ENCODE data around the gene UPK3A.
A peak's percentile ranks its signal among the peaks of the same experiment; 100 is the strongest.

Gene UPK3A

DNA sequence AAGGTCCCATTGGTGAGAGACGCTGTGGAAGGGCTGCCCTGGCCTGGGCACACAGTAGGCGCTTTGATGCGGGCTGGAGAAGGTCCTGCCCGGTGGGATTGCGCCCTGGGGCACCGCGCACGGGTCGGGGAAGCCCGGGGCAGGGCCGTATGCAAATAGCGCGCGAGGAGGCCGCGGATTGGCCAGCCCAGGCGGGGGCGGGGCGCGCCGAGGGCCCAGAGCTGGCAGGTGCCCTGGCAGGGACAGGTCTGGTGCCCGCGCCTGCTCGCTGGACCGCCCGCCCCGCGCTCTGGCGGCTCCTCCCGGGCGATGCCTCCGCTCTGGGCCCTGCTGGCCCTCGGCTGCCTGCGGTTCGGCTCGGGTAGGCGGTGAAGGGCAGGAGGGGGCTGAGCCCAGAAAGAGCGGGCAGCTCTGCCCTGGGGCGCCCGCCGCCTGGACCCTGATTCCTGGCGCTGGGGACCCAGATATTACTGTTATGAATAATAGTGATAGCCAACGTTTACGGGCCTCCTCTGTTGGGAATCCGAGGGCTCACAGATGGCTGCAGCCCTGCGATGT, at the start of gene UPK3A:
Gene UPK3A, plus strand, starts transcription at position 245 of the 558 bp plus-strand sequence. Its CDS starts 65 bp downstream, at position 310.
- DNase-seq (ENCODE audit: low spot score) = peak; percentile 56

DNA sequence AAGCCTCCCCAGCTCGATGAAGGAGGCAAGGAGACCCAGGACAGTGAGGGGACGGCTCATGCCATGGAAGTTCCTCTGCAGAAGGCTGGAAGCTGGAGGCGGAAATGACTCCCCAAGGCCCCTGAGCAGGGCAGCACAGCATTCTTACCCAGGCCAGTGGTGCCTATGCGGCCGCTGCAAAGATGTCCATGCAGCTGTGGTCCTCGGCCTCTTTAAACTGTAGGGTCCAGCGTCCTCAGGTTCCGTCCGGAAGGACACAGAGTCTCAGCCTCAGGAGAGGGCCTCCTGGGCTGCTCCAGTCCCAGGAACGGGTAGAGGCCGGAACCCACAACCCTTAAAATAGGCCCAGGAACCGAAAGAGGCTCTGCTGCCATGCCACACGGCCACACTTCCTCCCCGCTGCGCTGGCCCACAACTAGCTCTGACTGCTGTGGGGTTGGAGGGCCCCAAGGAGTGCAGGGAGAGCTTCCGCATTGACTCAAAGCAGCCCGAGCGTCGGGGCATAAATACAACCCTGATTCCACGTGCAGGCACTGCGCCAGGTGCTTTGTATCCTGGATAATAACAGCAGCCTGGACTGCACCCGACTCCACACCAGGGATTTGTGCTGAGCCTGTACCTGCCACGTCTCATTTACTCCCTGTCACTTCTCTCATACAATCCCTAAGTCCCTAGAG, 49.5 kb upstream of the UPK3A start:
- DNase-seq (ENCODE audit: low spot score) = no peak

DNA sequence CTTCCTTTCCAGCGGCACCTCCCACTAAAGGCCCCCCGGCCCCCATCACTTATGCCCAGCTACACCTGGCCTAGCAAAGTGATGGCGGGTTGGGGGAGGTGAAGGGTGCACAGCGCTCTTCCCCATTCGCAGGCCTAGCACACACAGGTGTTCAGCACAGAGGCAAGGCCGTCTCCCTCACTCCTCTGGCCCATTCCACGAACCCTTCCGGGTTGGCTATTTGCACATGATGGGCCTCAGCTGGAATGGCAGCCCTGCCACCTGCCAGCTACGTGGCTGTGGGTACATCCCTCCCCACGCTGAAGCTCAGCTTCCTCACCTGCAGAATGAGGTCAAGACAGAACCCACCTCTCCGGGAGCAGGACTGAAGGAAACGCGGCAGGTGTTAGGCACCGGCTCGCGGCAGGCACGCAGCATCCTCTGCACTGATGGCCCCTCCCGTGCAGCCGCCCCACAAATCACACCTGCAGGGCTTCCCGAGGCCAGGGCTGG, 48.9 kb upstream of the UPK3A start:
- DNase-seq (ENCODE audit: low spot score) = no peak

DNA sequence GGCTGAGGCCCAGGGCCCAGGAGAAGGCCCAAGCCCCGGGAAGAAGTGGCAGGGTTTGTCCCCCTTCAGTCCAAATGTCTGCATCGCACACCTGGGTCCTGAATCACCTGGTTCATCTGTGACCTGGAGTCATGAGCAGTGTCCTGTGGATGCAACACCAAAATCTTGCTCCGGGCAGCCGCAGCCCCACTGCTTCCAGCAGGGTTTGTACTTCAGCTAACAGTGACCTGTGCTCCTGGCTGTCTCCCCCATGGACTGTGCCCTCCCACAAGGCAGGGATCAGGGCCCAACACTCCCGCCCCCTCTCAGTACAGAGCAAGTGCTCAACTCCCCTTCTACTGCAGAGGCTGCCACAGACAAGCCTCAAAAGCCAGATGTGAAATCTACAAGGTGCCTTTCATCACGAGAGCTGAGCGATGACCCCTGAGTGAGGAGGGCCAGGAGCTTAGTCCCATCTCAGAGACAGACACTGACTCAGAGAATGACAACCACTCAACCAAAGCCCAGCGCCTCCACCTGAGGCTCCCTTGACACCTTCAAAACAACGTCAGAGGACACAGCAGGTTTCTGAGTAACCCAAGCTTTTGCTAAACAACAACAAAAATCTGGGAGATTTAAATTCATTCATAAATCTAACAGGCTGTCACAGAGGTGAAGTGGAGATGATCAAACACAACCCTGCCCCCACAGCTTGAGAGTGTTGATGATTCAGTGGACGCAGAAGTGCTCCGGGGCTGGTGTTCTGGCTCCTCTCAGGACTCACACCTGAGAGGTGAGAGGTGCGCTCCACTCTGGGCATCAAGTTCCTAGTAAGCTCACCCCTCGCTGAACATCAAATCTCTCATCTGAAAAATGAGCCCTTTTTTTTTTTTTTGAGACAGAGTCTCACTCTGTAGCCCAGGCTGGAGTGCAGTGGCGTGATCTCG, 47.4 kb upstream of the UPK3A start:
- no peak for DNase-seq (ENCODE audit: low spot score)

DNA sequence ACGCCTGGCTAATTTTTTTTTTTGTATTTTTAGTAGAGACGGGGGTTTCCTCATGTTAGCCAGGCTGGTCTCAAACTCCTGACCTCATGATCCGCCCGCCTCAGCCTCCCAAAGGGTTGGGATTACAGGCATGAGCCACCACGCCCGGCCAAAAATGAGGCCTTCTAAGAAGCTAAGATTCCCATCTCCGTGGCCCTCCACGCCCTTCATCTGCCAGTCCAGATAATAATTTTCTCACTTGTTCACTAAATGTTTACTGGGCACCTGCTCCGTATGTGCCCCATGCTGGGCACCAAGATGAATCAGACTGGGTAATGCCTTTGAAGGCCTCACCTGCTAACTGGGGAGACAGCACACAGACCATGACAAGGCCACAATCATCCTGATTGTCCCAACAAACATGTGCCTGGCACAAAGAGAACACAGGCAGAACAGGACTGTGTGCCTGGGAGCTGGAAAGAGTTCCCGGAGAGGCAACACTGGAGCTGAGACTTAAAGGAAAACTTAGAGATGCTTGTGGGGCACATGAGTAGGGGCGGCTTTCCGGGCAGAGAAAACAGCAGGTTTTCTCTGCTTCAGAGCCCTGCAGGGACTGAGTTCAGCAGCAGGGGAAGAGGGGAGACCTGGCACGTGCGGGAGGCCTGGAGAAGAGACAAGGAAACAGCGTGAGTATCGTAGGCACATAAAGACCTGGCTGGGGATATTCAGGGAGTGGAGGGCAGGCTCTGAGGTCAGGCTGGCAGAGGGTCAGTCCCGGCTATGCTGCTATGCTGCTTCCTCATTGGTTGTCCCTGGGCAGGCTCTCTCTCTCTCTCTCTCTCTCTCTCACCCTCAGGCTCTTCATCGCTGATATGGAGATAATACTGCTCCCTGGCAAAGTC, 46.4 kb upstream of the UPK3A start:
- no peak for DNase-seq (ENCODE audit: low spot score)

DNA sequence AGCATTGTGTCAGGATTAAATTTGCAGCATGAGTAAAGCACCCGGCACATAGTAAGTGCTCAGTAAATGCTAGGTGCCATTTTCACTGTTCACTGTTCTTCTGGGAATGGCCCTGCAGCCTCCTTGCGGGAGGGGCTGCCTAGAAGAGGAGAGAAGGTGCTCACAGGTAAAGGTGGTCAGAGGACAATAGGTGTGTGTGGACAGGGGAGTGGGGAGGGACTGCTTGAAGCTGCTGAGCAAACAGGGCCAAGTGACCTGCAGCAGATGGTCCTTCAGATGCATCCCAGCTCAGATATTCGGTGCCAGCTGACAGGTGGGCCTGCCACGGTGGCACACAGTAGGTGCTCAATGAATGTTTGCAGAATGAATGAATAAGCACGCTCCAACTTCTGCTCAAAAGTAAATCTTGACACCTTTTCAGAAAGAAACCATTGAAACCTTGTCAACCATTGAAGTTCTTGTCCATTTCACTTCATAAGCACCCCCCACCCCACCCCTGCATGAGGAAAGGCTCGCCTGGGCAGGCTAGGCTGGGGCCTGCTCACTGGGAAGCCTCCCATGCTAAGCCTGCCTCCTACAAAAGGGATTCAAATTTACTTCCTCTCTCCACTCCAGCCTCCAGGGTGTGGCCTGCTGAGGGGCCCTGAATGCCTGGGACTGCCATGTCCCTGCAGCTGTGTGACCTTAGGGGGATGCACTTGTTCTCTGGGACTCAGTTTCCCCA, 45.6 kb upstream of the UPK3A start:
- no peak for DNase-seq (ENCODE audit: low spot score)

DNA sequence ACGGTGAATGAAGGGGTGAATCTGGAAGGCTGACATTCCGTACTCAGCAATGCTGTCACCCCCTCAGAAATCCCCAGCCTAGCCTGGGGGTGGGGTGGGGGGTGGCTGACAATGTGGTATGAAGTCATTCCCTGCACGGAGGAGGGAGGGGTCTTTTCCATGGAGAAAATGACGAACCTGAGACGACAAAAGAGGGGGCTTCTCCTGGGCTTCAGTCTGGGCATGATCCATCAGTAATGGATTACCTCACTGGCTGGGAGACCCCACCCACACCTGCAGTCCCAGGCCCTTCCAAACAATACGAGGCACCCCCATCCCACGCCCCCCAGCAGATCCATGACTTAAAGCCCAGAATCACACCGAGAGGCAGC, 45.1 kb upstream of the UPK3A start:
- no peak for DNase-seq (ENCODE audit: low spot score)

DNA sequence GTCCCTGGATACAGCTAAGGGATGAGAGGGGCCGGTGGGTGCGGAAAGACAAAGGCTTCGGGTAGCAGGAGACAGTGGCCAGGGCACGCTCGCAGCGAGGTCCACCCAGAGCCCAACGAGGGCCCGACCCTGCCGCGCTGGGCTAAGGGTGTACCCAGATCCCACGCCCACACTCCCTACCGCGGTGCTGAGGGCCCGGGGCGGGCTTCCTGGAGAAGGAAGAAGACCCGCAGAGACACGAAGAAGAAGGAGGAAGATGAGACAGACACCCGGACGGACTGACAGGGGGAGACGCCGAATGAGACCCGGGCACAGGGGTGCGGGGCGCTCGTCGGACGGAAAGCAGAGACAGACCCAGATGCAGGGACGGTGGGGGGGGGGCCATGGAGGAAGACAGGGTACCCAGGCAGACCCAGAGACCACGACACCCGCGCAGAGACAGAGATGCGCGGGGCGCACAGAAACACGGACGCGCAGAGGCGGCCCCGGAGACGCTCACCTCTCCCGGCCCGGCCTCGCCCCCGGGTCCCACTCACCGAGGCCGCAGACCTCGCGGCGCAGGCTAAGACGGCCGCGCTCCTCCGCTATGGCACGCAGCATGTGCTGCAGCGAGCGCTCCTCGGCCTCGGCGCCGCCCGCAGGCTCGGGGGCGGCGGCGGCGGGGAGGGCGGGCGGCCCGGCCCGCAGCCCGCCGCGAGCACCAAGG, 44.5 kb upstream of the UPK3A start:
- no peak for DNase-seq (ENCODE audit: low spot score)

DNA sequence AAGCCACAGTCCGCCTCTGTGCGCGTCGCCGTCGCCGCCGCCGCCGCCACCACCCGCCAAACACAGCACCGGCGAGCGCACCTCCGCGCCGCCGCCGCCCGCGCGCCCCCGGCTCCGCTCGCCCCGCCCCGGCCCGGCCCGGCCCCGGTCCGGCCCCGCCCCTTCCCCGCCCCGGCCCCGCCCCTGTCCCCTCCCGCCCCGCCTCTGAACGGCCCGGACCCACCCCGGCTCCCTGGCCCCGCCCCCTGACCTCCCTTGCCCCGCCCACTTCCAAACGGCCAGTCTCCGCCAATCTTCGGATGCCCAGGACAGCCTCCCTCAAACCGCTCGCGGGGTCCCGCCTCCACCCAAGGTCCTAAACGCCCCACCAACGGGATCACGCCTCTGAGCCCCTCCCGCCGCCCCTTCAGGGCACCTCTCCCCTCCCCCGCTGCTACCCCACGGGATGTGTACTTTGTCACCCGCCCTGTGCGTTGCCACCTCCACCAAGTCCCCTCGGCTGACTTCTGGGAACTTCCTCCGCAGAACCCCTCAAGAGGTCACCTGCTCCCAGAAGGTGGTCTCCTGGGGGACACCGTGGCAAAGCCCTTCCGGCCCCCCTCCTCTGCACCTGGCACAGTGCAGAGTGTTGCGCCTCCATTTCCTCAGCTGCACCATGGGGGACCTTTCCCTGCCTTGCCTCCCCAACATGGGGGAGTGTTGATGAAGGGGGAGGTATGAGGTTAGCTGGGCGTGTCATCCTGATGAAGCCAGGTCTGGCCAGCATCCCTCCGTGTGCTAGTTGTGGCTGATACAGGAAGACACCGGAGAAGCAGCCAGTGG, 43.7 kb upstream of the UPK3A start, which contains the start of gene KIAA0930:
Gene KIAA0930, minus strand, starts transcription at position 85 of the 822 bp plus-strand sequence. CDS start 191 bp downstream, outside the sequence.
- DNase-seq (ENCODE audit: low spot score) = peak; percentile 74

DNA sequence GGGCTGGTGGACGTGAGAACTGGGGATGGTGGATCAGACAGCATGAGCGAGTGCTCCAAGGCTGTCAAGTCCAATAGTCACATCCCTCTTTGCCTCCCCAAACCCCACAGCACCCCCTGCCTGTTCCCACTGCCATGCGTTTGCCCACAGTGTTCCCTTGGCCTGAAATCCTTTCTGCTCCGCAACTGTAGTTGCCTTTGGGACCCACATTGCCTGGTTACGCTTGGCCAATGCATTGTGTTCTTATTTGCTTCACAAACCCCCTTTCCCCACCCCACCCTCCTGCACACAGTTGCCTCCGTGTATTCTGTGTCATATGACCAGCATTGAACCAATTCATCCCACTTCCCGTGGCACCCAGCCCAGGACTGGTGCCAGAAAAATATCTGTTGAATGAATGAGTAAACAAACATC, 42.0 kb upstream of the UPK3A start:
- DNase-seq (ENCODE audit: low spot score) = peak; percentile 36

DNA sequence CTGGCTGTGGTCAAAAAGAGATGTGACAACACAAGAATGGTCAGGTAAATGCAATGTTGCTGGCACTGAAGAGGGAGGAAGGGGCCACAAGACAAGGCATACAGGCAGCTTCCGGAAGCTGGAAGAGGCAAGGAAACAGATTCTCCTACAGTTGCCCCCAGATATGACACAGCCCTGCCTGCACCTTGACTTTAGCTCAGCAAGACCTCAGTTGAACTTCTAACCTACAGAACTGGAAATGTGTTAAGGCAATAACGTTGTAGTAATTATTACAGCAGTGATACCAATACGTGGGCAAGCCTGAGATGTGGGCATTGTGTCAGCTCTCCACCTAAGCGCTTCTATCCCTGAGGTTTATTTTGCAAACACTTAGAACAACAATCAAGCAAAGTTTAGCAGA, 39.8 kb upstream of the UPK3A start:
- no peak for DNase-seq (ENCODE audit: low spot score)

DNA sequence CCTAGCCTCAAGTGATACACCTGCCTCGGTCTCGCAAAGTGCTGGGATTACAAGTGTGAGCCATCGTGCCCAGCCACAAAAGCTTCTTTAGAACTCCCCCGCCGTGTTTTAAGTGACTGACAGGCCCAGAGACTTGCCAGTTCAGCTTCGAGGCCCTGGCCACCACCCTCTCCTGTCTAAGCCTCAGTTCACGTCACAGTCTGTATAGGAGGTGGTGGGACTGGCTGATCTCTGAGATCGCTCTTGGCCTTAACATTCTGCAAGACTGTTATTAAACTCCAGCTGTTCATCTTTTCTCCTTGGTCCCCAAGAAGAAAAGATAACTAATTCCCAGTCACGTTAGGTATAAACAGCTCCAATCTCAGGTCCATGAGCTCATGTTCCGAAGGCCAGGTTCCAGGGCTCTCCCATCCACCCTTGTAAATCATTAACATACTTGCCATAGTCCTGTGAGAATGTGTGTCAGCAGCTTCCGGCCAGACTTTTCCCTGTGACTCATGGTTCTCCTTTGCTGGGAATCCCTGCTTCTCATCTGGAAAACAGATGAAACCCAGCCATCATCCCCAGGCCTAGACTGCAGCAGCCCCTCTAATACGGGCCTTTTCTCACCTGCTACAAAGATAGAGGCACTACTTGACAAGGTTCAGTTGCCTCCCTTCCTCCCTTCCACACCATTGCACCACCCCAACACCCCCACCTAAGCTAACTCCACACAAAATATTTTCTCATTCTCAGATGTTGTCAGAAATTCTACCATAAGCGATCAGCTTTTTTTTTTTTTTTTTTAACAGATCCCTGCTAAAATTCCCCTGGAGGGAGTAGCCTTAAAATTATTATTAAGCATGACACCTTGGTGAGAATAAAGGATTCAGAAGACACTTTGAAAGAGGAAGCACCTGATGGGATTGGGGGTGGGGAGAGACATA, 38.4 kb upstream of the UPK3A start:
- peak; percentile 41 for DNase-seq (ENCODE audit: low spot score)

DNA sequence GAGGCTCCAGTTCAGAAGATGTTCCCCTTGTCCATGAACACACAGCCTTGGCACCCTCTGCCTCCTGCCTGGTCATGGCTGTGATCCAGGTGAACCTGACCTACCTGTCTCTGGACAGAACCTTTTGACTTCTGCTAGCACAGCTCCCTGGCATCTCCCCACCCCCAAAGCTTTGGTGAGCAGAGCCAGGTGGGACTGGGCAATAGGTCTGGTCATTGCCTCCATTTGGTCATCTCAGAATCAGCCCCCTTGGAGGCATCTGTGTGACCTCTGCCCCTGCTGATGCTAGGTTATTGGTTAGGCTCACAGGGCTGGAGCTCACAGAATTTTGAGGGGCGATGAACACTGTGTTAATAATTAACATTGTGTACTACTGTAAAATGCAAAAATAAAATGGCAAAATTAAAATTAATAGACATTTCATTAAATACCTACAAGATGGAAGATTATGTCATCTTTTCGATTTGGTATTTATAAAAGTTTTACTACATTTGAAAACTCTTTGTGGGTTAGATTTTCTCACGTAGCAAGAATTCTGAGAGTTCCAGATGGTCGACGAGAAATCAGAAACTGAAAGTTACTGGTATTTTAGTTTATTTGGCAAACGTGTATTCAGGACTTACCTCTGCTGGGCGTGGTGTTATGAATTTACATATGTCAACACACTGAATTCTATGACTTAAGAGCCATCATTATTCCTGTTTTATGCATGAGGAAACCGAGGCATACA, 35.8 kb upstream of the UPK3A start:
- DNase-seq (ENCODE audit: low spot score) = no peak

DNA sequence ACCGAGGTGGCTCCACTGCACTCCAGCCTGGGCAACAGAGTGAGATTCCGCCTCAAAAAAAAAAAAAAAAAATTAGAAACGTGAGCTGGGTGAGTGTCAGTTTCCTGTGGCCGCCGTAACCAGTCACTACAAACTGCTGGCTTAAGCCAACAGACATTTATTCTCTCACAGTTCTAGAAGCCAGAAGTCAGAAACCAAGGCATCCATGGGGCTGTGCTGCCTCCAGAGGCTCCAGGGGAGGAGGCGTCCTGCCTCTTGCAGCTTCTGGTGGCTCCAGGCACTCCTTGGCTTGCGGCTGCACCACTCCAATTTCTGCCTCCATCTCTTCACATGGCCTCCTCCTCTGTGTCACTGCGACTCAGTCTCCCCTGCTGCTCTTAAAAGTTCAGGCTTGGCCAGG, 32.9 kb upstream of the UPK3A start:
- no peak for DNase-seq (ENCODE audit: low spot score)

DNA sequence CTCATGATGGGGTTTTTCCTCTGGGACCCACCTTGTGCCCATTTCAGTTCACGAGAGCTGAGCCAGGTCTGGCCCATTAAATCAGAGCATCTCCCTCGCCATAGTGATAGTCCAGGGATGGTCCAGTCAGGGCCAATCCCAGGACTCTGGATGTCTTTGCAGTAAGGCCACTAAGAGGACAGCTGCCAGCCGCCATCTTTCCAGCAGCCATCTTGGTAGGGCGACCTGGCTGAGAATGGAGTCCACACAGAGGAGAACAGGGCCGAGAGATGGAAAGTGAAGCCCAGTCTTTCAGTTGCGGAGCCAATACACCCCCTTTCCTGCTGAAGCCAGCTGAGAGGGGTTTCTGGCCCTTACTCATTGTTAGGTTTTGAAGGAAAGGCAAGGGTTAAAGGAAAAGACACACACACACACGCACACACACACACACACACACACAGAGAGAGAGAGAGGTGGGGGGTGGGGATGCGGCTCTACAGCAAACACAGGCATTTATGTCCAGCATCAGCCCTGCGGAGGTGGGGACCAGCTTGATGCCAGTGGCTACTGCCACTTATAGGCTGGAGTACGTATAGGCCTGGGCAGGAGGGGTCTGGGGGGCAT, 31.6 kb upstream of the UPK3A start:
- DNase-seq (ENCODE audit: low spot score) = no peak

DNA sequence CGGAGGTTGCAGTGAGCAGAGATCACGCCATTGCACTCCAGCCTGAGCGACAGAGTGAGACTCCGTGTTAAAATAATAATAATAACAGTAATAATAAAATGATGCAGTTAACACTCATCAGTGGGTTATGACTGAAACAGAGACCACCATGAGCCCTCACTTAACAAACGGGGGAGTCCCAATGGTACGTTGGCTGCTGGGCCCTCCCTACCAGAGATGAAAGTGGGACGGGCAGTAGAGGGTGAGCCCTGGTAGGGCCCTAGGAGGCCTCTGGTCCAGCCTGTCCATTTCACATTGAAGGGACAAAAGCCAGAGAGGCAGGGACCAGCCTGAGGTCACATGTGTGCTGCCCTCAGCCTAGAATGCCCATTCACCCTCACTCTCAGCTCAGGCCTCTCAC, 30.4 kb upstream of the UPK3A start:
- no peak for DNase-seq (ENCODE audit: low spot score)

DNA sequence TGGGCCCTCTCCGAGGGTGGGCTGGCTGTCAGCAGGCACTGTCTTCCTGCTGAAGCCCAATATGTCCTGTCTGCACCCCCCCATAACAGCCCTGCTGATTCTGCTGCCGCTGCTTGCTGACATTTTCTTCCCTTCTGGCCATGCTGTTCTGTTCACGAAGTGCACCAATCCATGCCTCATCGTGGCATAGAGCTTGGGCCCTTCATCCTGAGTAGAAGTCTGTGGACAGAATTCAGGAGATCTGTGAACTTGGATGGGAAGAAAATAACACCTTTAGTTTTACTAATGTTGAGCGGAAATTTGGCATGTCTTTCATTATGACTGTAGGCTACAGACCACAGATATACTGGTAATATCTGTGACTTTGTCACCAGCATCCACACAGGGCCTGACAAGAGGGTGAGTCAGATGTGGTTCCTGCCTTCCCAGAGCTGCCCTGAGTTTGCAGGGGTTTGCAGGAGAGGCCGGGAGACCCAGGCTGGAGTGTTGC, 29.9 kb upstream of the UPK3A start:
- DNase-seq (ENCODE audit: low spot score) = no peak
